ENCODE data around the gene PSTPIP2.
"Not testable (repeated sequence)": the region's sequence is repeated elsewhere in the genome, so short reads cannot be mapped to it uniquely, and the experiment has no call there.

Gene PSTPIP2

DNA sequence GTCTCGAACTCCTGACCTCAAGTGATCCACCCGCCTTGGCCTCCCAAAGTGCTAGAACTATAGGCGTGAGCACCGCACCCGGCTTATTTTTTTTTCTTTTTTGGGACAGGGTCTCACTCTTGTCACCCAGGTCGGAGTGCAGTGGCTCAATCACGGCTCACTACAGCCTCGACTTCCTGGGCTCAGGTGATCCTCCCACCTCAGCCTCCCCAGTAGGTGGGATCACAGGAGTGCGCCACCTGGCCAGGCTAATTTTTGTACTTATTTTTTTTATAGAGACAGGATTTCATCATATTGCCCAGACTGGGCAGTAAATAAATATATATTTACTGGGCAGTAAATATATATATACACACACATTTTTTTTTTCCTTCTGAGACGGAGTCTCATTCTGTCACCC lies 23.5 kb upstream of the PSTPIP2 start:
- Histone ChIP-seq H3K4me1 (ENCODE audit: control insufficient read depth, insufficient read depth, low read length) (peaks cover 8% of the 10 kb centered on the region), H3K9me3 (ENCODE audit: control insufficient read depth, insufficient read depth, low read length) (no peaks in the 10 kb centered on the region), H3K27me3 (ENCODE audit: control insufficient read depth, insufficient read depth, low read length) (no peaks in the 10 kb centered on the region), H3K36me3 (ENCODE audit: control insufficient read depth, insufficient read depth, low read length) (peaks cover 15% of the 10 kb centered on the region), H3K4me3 (ENCODE audit: low read depth, low read length) (no peak overlapping the region), H3K9ac (ENCODE audit: low read depth, low read length) (no peak overlapping the region)

DNA sequence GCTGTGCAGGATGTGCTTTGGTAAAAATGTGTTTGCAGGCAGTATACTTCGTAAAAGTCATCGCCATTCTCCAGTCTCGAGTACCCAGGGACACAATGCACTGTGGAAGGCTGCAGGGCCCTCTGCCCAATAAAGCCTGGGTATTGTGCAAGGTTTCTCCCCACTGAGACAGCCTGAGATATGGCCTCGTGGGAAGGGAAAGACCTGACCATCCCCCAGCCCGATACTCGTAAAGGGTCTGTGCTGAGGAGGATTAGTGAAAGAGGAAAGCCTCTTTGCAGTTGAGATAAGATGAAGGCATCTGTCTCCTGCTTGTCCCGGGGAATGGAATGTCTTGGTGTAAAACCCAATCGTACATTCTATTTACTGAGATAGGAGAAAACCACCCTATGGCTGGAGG lies 16.4 kb upstream of the PSTPIP2 start:
- H3K27me3 ChIP-seq (ENCODE audit: control insufficient read depth, insufficient read depth, low read length); H3K4me1 ChIP-seq (ENCODE audit: control insufficient read depth, insufficient read depth, low read length); H3K9me3 ChIP-seq (ENCODE audit: control insufficient read depth, insufficient read depth, low read length); H3K4me3 ChIP-seq (ENCODE audit: low read depth, low read length); H3K9ac ChIP-seq (ENCODE audit: low read depth, low read length): not testable (repeated sequence)
- peaks cover 74% of the 10 kb centered on the region for H3K36me3 ChIP-seq (ENCODE audit: control insufficient read depth, insufficient read depth, low read length)

DNA sequence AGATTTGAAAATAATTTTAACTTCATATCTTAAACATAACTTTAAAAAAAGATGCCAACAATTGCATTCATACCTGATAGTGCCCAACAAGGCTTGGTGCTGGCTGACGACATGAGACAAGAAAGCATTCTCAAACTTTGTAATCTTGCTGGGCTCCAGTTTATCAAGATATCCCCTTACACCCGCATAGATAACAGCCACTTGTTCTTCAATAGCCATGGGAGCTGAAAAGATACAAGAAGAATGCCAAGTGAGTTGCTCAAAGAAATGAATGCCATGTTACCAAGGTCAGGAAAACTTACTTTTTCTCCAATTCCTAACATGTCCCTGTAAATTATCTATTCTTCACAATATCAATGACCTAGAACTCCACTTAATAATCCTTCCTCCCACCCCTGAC lies 12.4 kb upstream of the PSTPIP2 start:
- no peaks in the 10 kb centered on the region for H3K27me3 ChIP-seq (ENCODE audit: control insufficient read depth, insufficient read depth, low read length)
- H3K4me3 ChIP-seq (ENCODE audit: low read depth, low read length), result no peak overlapping the region
- H3K36me3 ChIP-seq (ENCODE audit: control insufficient read depth, insufficient read depth, low read length), result peaks cover 60% of the 10 kb centered on the region
- H3K9ac ChIP-seq (ENCODE audit: low read depth, low read length), result no peak overlapping the region
- H3K9me3 ChIP-seq (ENCODE audit: control insufficient read depth, insufficient read depth, low read length), result no peaks in the 10 kb centered on the region
- H3K4me1 ChIP-seq (ENCODE audit: control insufficient read depth, insufficient read depth, low read length), result no peaks in the 10 kb centered on the region

DNA sequence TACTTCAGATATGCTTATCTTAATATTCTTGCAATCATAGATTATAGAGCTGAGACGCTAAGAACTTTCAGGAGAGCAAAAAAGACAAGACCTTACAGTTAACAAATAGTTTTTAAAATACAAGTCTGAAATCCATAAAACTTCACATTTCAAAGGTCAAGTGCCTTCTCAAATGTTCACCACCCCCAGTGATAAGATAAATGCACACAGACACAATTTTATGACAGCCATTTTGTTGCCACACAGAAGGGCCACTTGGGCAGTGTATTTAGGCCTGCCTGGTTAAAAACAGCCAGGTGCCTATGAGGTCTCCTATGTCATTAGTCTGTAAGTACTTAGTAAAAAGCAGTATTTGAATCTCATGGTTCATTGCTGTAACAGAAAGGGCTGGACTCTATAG lies 8.1 kb upstream of the PSTPIP2 start:
- H3K9me3 ChIP-seq (ENCODE audit: control insufficient read depth, insufficient read depth, low read length), result no peaks in the 10 kb centered on the region
- H3K27me3 ChIP-seq (ENCODE audit: control insufficient read depth, insufficient read depth, low read length), result no peaks in the 10 kb centered on the region
- H3K4me1 ChIP-seq (ENCODE audit: control insufficient read depth, insufficient read depth, low read length), result no peaks in the 10 kb centered on the region
- H3K4me3 ChIP-seq (ENCODE audit: low read depth, low read length), result no peak overlapping the region
- H3K9ac ChIP-seq (ENCODE audit: low read depth, low read length), result no peak overlapping the region
- peaks cover 22% of the 10 kb centered on the region for H3K36me3 ChIP-seq (ENCODE audit: control insufficient read depth, insufficient read depth, low read length)

DNA sequence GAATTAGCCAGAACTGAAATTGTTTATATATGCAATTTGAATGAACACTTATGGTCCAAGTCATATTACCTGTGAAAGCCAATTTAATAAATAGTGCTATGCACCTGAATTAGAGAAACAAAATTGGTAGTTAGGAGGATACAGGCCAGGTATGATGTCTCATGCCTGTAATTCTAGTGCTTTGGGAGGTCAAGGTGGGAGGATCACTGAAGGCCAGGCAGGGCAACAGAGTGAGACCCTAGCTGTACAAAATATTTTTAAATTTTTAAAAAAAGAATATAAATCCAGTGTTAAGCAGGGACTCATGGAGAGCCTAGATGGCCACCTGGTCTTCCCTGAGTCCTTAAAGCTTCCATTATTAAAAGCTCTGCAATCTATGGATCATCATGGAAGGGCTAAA lies 7.3 kb upstream of the PSTPIP2 start:
- Histone ChIP-seq H3K4me1 (ENCODE audit: control insufficient read depth, insufficient read depth, low read length) (no peaks in the 10 kb centered on the region), H3K9ac (ENCODE audit: low read depth, low read length) (no peak overlapping the region), H3K4me3 (ENCODE audit: low read depth, low read length) (no peak overlapping the region), H3K9me3 (ENCODE audit: control insufficient read depth, insufficient read depth, low read length) (no peaks in the 10 kb centered on the region), H3K27me3 (ENCODE audit: control insufficient read depth, insufficient read depth, low read length) (no peaks in the 10 kb centered on the region), H3K36me3 (ENCODE audit: control insufficient read depth, insufficient read depth, low read length) (peaks cover 15% of the 10 kb centered on the region)

DNA sequence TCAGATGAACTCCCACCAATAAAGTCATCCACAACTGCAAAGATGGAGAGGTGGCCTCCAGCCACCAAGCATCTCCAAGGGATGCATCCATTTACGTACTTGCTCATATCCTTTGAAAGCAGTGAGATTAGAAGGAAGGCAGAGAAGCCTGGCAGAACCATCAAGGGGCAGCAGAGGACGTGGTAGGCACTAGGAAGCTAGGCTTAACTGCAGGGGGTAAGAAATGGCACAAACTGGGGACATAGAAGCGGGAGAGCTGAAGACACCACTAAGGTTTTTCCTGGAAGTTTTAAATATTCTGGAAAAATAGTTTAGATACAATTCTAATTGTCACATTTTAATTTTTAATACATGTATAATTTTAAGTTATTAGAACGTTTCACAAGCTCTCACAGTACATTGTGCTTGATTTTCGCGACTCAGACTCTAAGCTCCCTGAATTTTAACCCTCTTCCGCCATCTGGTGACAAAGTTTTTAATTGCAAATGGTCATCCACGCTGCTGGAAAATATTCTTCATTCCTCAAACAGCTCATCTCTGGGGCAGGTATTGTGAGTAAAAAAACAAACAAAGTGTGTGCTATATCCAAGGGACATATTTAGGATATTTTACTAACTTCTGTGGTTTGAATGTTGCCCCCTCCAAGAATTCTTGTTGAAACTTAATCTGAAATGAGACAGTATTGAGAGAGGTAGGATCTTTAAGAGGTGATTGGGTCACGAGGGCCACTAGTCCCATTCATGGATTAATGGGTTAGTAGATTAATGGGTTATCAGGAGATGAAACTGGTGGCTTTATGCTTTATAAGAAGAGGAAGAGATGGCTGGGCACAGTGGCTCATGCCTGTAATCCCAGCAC lies 1.6 kb upstream of the PSTPIP2 start:
- Histone ChIP-seq H3K9ac (ENCODE audit: low read depth, low read length) (no peak overlapping the region), H3K36me3 (ENCODE audit: control insufficient read depth, insufficient read depth, low read length) (no peaks in the 10 kb centered on the region), H3K9me3 (ENCODE audit: control insufficient read depth, insufficient read depth, low read length) (no peaks in the 10 kb centered on the region), H3K4me3 (ENCODE audit: low read depth, low read length) (no peak overlapping the region), H3K27me3 (ENCODE audit: control insufficient read depth, insufficient read depth, low read length) (peaks cover 33% of the 10 kb centered on the region), H3K4me1 (ENCODE audit: control insufficient read depth, insufficient read depth, low read length) (no peaks in the 10 kb centered on the region)

DNA sequence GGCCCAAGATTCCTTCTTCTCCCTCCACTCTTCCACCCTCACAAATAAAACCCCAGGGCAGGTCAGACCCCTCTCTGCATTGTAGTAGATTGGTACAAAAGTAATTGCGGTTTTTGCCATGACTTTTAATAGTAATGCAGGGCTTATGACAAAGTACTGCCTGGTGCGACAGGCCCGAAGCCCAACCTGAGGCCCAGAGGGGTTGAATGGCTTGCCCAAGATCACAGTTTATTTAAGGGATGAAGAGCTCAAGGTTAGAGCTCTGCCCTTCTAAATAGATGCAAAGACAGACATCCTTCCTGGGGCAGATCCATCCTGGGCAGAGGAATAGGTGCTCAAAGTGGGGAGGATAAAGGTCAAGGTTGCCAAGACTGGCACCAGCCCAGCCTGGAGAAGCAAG lies 899 bp upstream of the PSTPIP2 start:
- Histone ChIP-seq H3K4me3 (ENCODE audit: low read depth, low read length) (no peak overlapping the region), H3K27me3 (ENCODE audit: control insufficient read depth, insufficient read depth, low read length) (peaks cover 33% of the 10 kb centered on the region), H3K9me3 (ENCODE audit: control insufficient read depth, insufficient read depth, low read length) (no peaks in the 10 kb centered on the region), H3K36me3 (ENCODE audit: control insufficient read depth, insufficient read depth, low read length) (no peaks in the 10 kb centered on the region), H3K9ac (ENCODE audit: low read depth, low read length) (no peak overlapping the region), H3K4me1 (ENCODE audit: control insufficient read depth, insufficient read depth, low read length) (no peaks in the 10 kb centered on the region)

DNA sequence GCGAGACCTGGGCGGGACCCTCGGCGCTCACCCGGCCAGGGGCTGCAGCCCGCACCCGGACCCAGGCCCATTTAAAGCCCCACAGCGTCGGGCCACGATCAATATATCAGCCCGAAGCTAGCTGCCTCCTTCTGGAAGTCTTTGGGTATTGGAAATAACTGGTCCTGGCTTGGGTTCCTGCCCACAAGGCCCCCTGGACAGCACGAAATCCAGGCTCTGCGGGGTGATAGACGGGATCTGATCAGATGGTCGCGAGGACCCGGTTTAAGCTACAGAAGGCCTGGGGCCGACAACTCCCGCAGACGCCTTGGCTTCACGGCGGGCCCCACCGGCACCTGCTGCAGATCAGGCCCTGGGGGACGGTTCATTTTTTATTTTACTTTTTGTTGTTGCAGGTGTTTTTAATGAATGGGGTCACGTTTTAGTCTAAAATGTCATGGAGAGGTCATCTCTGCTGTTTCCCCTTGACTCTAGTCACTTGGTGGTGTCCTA lies 362 bp upstream of the PSTPIP2 start:
- peak overlapping the region; percentile 66 for H3K4me3 ChIP-seq (ENCODE audit: low read depth, low read length)
- no peaks in the 10 kb centered on the region for H3K4me1 ChIP-seq (ENCODE audit: control insufficient read depth, insufficient read depth, low read length)
- no peak overlapping the region for H3K9ac ChIP-seq (ENCODE audit: low read depth, low read length)
- H3K36me3 ChIP-seq (ENCODE audit: control insufficient read depth, insufficient read depth, low read length), result no peaks in the 10 kb centered on the region
- H3K9me3 ChIP-seq (ENCODE audit: control insufficient read depth, insufficient read depth, low read length), result no peaks in the 10 kb centered on the region
- H3K27me3 ChIP-seq (ENCODE audit: control insufficient read depth, insufficient read depth, low read length), result peaks cover 33% of the 10 kb centered on the region

DNA sequence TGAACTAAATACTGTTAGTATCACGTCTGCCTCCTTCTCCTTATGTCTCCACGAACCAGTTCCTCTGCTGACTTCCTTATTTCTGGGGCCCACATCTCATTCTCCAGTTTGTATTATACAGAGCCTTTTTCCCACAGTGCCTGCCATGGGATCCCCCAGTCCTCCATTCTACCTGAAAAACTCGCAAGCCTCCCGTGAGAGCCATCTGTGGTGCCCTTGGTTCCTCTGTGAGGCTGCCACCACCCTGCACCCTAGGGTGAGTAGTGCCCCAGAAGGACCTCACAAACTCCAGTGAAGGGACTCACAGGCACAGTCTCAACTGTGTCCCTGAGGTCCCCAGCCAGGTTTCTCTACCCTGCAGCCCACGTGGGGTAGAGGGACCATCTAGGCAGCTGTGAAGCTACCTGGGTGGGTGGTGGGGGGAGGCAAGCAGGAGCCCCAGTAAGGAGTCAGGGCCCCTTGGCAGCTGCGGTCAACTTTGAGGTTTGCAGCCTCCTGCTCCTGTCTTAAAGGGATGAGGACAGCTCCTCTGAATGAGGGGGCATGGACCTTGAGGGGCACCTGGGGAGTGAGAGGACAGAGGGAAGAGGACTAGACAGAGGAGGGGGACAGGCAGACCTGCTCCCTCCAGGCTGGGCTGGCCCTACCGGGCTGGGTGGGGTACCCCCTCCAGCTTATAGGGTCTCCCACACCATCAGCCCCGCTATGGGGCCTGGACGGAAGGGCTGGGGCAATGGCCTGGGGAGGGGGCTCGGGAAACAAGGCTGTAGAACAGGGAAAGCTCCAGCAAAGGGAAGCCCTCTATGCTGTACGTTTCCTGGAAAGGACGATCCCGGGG lies 1.0 kb downstream of the PSTPIP2 start:
- peaks cover 33% of the 10 kb centered on the region for H3K27me3 ChIP-seq (ENCODE audit: control insufficient read depth, insufficient read depth, low read length)
- peak overlapping the region; percentile 66 for H3K4me3 ChIP-seq (ENCODE audit: low read depth, low read length)
- no peaks in the 10 kb centered on the region for H3K9me3 ChIP-seq (ENCODE audit: control insufficient read depth, insufficient read depth, low read length)
- peak overlapping the region; percentile 60 for H3K9ac ChIP-seq (ENCODE audit: low read depth, low read length)
- no peaks in the 10 kb centered on the region for H3K36me3 ChIP-seq (ENCODE audit: control insufficient read depth, insufficient read depth, low read length)
- no peaks in the 10 kb centered on the region for H3K4me1 ChIP-seq (ENCODE audit: control insufficient read depth, insufficient read depth, low read length)

DNA sequence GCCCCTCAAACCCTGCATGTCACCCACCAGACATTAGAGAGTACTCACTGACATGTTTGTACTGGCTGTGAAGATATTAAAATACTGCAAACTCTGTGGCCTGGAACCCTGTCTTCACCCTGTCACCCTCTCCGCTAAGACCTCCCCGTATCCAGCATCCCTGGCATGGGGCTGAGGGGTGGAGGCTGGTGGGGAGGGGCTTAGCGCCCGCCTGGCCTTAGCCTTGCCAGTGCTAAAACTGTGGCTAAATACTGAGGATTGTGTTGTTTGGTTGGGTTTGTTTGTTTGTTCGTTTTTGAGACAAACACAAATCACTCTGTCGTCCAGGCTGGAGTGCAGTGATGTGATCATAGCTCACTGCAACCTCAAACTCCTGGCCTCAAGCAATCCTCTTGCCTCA lies 1.8 kb downstream of the PSTPIP2 start:
- H3K4me3 ChIP-seq (ENCODE audit: low read depth, low read length), result no peak overlapping the region
- H3K4me1 ChIP-seq (ENCODE audit: control insufficient read depth, insufficient read depth, low read length), result no peaks in the 10 kb centered on the region
- no peaks in the 10 kb centered on the region for H3K36me3 ChIP-seq (ENCODE audit: control insufficient read depth, insufficient read depth, low read length)
- H3K9ac ChIP-seq (ENCODE audit: low read depth, low read length), result no peak overlapping the region
- peaks cover 33% of the 10 kb centered on the region for H3K27me3 ChIP-seq (ENCODE audit: control insufficient read depth, insufficient read depth, low read length)
- no peaks in the 10 kb centered on the region for H3K9me3 ChIP-seq (ENCODE audit: control insufficient read depth, insufficient read depth, low read length)

DNA sequence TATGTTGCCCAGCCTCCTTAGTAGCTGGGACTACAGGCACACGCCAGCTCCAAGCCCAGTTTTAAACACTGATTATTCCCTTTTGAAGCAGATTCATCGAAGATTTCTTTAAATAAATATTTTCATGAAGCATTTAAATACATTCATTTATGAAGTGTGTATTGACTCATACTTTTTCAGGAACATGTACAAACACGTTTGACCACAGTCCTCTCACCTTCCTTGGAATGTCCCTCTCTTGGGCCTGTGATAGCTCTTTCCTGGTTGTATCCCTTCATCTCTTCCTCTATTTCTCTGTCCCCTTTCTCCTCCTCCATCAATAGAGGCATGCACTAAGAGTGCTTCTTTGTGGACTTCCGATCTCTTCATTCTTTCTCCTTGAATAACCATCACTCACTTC lies 2.5 kb downstream of the PSTPIP2 start:
- H3K4me3 ChIP-seq (ENCODE audit: low read depth, low read length), result no peak overlapping the region
- H3K4me1 ChIP-seq (ENCODE audit: control insufficient read depth, insufficient read depth, low read length), result no peaks in the 10 kb centered on the region
- peaks cover 33% of the 10 kb centered on the region for H3K27me3 ChIP-seq (ENCODE audit: control insufficient read depth, insufficient read depth, low read length)
- no peaks in the 10 kb centered on the region for H3K36me3 ChIP-seq (ENCODE audit: control insufficient read depth, insufficient read depth, low read length)
- H3K9ac ChIP-seq (ENCODE audit: low read depth, low read length), result no peak overlapping the region
- H3K9me3 ChIP-seq (ENCODE audit: control insufficient read depth, insufficient read depth, low read length), result no peaks in the 10 kb centered on the region

DNA sequence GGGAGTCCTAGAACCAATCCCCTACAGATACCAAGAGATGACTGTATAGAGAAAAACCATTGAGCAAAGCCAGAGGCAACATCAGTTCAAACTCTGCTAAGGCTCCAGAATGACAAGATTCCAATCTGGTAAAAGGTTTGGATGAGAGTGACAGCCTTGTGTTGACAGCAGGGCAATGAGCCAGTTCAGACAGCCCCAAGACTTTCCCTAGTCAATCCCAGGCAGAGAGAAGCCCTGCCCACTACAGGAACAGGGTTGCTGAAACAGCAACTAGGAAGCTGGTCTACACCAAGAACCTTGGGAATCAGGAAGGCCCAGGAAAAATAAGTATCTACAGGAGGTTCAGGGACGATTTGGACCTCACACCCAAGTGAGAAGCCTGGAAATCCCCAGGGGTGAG lies 3.3 kb downstream of the PSTPIP2 start:
- Histone ChIP-seq H3K4me1 (ENCODE audit: control insufficient read depth, insufficient read depth, low read length) (no peaks in the 10 kb centered on the region), H3K4me3 (ENCODE audit: low read depth, low read length) (no peak overlapping the region)

More for the DNA sequence above, 3.3 kb downstream of the PSTPIP2 start:
- H3K9me3 ChIP-seq (ENCODE audit: control insufficient read depth, insufficient read depth, low read length), result no peaks in the 10 kb centered on the region
- H3K36me3 ChIP-seq (ENCODE audit: control insufficient read depth, insufficient read depth, low read length), result no peaks in the 10 kb centered on the region
- no peak overlapping the region for H3K9ac ChIP-seq (ENCODE audit: low read depth, low read length)
- H3K27me3 ChIP-seq (ENCODE audit: control insufficient read depth, insufficient read depth, low read length), result peaks cover 33% of the 10 kb centered on the region

Measured in iPS-15b (cell line).